Measurements from ENCODE around the gene RPS6KA1. TPM values are rescaled to one million over a fixed set of nuclear protein-coding genes. Genes with fewer than 3 reads are reported as not detected.
"Not testable (repeated sequence)": the region's sequence is repeated elsewhere in the genome, so short reads cannot be mapped to it uniquely, and the experiment has no call there.

RPS6KA1 gene
- total RNA-seq, 6 donors from 2014 or later: 91.1 to 161 (median 120) TPM

DNA sequence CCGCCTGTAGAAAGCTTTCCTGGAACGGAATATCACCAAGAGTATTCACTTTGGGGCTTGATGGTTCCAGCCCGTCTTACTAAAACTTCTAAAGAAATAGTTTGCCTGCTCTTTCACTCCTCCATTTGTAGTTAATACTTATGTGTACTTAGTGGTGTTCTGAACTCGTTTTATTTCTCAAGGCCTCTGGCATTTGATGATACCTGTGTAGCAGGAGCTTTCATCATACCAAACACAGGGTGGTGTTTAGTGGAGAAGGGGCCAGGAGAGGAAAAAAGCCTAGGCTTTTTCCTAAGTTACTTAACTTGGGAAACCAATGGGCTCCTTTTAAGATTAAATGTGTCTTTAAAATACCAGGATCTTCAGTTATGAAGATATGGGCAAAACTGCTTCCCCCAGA lies 74.3 kb downstream of the RPS6KA1 start:
- peaks cover 0 to 5% (median 3%) of the 10 kb centered on the region in 4 donors for H3K4me1 ChIP-seq
- H3K27ac ChIP-seq: no peak overlapping the region
- 65 to 70% methylated on average over 4 of the region's 4 CpGs for WGBS, 2 donors
- ATAC-seq (ENCODE audit: low FRiP score in 2 of 2) (no peak), DNase-seq (no peak)
- TF ChIP-seq POLR2AphosphoS5 (IDR thresholded peaks at IDR 0.05) (no peak), POLR2A (IDR thresholded peaks at IDR 0.05) (no peak), EP300 (IDR thresholded peaks at IDR 0.05) (no peak), CTCF (IDR thresholded peaks at IDR 0.05) (no peak)
- H3K27me3 ChIP-seq: no peaks in the 10 kb centered on the region
- H3K9me3 ChIP-seq: no peaks in the 10 kb centered on the region
- H3K4me3 ChIP-seq: no peak overlapping the region
- H3K36me3 ChIP-seq: no peaks in the 10 kb centered on the region

DNA sequence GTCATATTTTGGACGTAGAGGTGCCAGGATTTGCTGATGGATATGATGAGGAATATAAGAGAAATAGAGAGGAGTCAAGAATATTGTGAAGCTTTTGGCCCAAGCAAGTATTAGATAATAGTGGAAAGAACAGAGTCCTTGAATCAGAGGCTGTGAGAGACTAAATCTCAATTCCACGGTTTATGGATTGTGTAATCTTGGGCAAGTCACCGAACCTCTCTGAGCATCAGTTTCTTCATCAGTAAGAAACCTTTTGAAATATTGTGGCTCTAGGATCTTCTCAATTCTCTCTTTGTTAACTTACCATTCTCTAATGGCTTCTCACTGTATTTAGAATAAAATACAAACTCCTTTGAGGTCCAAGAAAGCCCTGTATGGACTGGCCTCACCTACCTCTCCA lies 77.6 kb downstream of the RPS6KA1 start:
- WGBS, 2 donors: 68 to 77% methylated on average over 3 of the region's 3 CpGs
- DNase-seq: no peak

DNA sequence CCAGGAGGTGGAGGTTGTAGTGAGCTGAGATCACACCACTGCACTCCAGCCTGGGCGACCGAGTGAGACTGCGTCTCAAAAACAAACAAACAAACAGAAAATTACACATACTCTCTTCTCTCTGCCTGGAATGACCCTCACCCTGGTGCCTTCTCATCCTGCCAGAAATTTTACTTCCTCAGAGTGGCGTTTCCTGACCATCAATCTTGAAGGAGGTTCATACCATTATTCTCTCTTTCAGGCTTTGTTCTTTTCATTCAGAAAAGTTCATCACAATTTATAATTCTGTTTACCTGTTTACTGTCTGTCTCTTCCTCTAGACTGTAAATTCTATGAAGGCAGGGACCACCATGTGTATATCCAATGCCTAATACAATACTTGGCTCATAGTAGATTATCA lies 79.3 kb downstream of the RPS6KA1 start:
- TF ChIP-seq CTCF (IDR thresholded peaks at IDR 0.05): no peak
- no peak for TF ChIP-seq POLR2AphosphoS5 (IDR thresholded peaks at IDR 0.05)
- TF ChIP-seq EP300 (IDR thresholded peaks at IDR 0.05): no peak
- TF ChIP-seq POLR2A (IDR thresholded peaks at IDR 0.05): no peak
- WGBS, 2 donors: 35 to 37% methylated on average over 4 of the region's 4 CpGs
- H3K9me3 ChIP-seq: no peaks in the 10 kb centered on the region
- no peaks in the 10 kb centered on the region for H3K36me3 ChIP-seq
- ATAC-seq (ENCODE audit: low FRiP score in 2 of 2) (no peak), DNase-seq (no peak)
- H3K4me3 ChIP-seq: no peak overlapping the region
- H3K4me1 ChIP-seq: no peaks in the 10 kb centered on the region
- H3K27me3 ChIP-seq: no peaks in the 10 kb centered on the region
- H3K27ac ChIP-seq: no peak overlapping the region

More for the DNA sequence above, 77.6 kb downstream of the RPS6KA1 start:
- Histone ChIP-seq H3K9me3 (no peaks in the 10 kb centered on the region), H3K4me3 (no peak overlapping the region), H3K27ac (no peak overlapping the region), H3K4me1 (peaks cover 0 to 5% (median 2%) of the 10 kb centered on the region in 4 donors), H3K36me3 (no peaks in the 10 kb centered on the region), H3K27me3 (no peaks in the 10 kb centered on the region)
- TF ChIP-seq POLR2A (IDR thresholded peaks at IDR 0.05) (no peak), CTCF (IDR thresholded peaks at IDR 0.05) (no peak), POLR2AphosphoS5 (IDR thresholded peaks at IDR 0.05) (no peak), EP300 (IDR thresholded peaks at IDR 0.05) (no peak)
- ATAC-seq (ENCODE audit: low FRiP score in 2 of 2): no peak

GRCh38 chr1:26610781-26611180 lies 81.2 kb downstream of the RPS6KA1 start:
- Histone ChIP-seq H3K27ac (no peak overlapping the region), H3K9me3 (no peaks in the 10 kb centered on the region), H3K36me3 (no peaks in the 10 kb centered on the region), H3K27me3 (no peaks in the 10 kb centered on the region), H3K4me3 (no peak overlapping the region), H3K4me1 (no peaks in the 10 kb centered on the region)
- DNase-seq: no peak
- WGBS, 2 donors: 60 to 70% methylated on average over 2 of the region's 2 CpGs
- no peak for ATAC-seq (ENCODE audit: low FRiP score in 2 of 2)
- TF ChIP-seq EP300 (IDR thresholded peaks at IDR 0.05) (no peak), POLR2AphosphoS5 (IDR thresholded peaks at IDR 0.05) (no peak), POLR2A (IDR thresholded peaks at IDR 0.05) (no peak), CTCF (IDR thresholded peaks at IDR 0.05) (no peak)

DNA sequence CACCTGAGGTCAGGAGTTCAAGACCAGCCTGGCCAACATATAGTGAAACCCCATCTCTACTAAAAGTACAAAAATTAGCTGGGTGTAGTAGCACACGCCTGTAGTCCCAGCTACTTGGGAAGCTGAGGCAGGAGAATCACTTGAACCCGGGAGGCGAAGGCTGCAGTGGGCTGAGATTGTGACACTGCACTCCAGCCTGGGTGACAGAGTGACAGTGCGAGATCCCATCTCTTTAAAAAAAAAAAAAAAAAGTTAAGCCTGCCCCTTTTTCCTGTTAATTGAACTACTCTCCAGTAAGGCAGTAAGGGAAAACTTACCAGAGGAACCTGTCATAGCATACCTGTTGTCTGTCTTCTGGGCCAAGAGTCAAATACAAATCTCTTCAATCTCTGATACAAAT lies 83.1 kb downstream of the RPS6KA1 start:
- not testable (repeated sequence) for H3K27me3 ChIP-seq
- WGBS, 2 donors: 82 to 85% methylated on average over 4 of the region's 4 CpGs

More for the DNA sequence above, 83.1 kb downstream of the RPS6KA1 start:
- H3K4me1 ChIP-seq; H3K36me3 ChIP-seq; H3K27ac ChIP-seq; ATAC-seq (ENCODE audit: low FRiP score in 2 of 2); H3K9me3 ChIP-seq; H3K4me3 ChIP-seq; DNase-seq: not testable (repeated sequence)

Measured in upper lobe of left lung (tissue), 6 donors.